ENCODE data around the gene LRRC47.

DNA sequence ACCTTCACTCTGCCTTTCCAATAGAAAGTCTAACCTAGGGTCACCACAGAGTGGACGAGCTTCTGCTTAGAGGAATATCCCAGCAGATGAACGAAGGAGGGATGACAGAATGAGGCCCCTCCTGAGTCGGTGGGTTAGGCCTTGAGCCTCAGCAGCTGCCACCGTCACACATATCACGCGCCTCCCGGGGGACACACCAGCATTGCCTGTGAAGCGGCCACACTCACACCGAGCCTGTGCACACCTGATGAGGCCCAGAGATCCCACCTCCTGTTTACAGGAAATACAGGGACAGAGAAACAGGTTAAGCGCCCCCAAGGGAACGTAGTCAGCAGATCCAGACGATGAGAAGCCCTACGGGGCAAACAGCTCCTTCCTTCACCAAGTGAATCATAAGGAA is 25.1 kb upstream of the LRRC47 start:
- no peak for TF ChIP-seq ZNF580 (CRISPR knock-in tag; IDR thresholded peaks at IDR 0.05; ENCODE audit: borderline replicate concordance, low read depth)
- TF ChIP-seq SMAD1 (CRISPR knock-in tag; IDR thresholded peaks at IDR 0.05; ENCODE audit: borderline replicate concordance, low read depth), result no peak
- no peak for TF ChIP-seq BHLHE40 (IDR thresholded peaks at IDR 0.05; ENCODE audit: low read length)
- TF ChIP-seq ZNF772 (CRISPR knock-in tag; IDR thresholded peaks at IDR 0.05), result no peak
- TF ChIP-seq TAF15 (IDR thresholded peaks at IDR 0.05; ENCODE audit: low read depth, low read length, poor library complexity, severe bottlenecking), result no peak
- TF ChIP-seq USF2 (IDR thresholded peaks at IDR 0.05; ENCODE audit: low read depth, low read length), result no peak
- TF ChIP-seq USF2 (CRISPR knock-in tag; IDR thresholded peaks at IDR 0.05; ENCODE audit: borderline replicate concordance), result no peak
